Adipose tissue (tissue), 3 donors: Measurements from ENCODE around the gene IFITM10. TPM values are rescaled to one million over a fixed set of nuclear protein-coding genes. Genes with fewer than 3 reads are reported as not detected.

ENCODE experiments used
- H3K27ac ChIP-seq: one replicate; pipeline ENCODE4 v1.5.1; 2013; ENCODE audit warnings: low read depth, low read length
- WGBS, 3 donors: extraction: QIAGEN DNeasy Blood & Tissue Kit; methylation state at CpG; one replicate each; pipeline ENCODE4 v1.1.7; 2013; 5-methylcytosine and 5-hydroxymethylcytosine counted together
- polyA plus RNA-seq, 3 donors: library from polyadenylated mRNA; stranded (reverse); fragments of 200-250 nt; gene quantifications; one replicate each; pipeline ENCODE4 v1.2.3, GENCODE V29; 2013
- donor health status: healthy with polysubstance abuse.
- donor health status: Bipolar disorder and iron deficiency.
- donor health status: healthy.

Gene IFITM10
- polyA plus RNA-seq, 3 donors = 0.16 to 1.3 TPM; not detected in 1

- H3K27ac ChIP-seq = no peak overlapping the region
- WGBS, 3 donors = 64 to 70% (median 64%) methylated on average over 16 of the region's 16 CpGs
These were observed 5.5 kb upstream of the IFITM10 start for GRCh38 chr11:1755692-1756561.

- H3K27ac ChIP-seq = no peak overlapping the region
- WGBS, 3 donors = 64 to 88% (median 68%) methylated on average over 9 of the region's 9 CpGs
These were observed 4.9 kb upstream of the IFITM10 start for GRCh38 chr11:1755344-1755691.

DNA sequence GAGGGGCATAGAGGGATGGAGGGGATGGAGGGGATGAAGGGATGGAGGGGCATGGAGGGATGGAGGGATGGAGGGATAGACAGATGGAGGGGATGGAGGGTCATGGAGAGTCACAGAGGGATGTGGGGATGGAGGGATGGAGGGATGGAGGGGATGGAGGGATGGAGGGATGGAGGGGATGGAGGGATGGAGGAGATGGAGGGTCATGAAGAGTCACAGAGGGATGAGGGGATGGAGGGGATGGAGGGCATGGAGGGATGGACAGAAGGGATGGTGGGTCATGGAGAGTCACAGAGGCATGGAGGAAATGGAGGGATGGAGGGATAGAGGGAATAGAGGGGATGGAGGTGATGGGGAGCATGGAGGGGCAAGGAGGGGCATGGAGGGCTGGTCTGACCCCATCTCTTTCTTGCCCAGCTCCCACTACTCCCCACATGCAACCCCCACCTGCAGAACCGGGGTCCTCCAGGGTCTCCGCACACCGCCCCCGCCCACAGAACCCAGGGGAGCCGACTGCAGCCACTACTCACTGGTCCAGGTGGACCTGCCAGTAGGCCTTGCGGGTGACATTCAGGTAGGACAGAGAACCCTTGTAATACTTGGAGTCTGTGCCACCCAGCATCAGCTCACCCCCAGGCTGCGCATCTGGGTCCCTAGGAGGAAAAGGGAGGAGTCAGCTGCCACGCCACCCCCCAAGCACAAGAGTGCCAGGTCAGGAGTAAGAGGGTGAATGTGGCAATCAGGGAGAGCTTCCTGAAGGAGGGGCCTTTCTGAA lies 4.2 kb upstream of the IFITM10 start:
- H3K27ac ChIP-seq = no peak overlapping the region
- 87 to 93% (median 89%) methylated on average over 8 of the region's 8 CpGs for WGBS, 3 donors

- WGBS, 3 donors = 84 to 93% (median 90%) methylated on average over 10 to 14 of the region's 14 CpGs
- H3K27ac ChIP-seq = no peak overlapping the region
These were observed 3.5 kb upstream of the IFITM10 start for GRCh38 chr11:1753929-1754305.

DNA sequence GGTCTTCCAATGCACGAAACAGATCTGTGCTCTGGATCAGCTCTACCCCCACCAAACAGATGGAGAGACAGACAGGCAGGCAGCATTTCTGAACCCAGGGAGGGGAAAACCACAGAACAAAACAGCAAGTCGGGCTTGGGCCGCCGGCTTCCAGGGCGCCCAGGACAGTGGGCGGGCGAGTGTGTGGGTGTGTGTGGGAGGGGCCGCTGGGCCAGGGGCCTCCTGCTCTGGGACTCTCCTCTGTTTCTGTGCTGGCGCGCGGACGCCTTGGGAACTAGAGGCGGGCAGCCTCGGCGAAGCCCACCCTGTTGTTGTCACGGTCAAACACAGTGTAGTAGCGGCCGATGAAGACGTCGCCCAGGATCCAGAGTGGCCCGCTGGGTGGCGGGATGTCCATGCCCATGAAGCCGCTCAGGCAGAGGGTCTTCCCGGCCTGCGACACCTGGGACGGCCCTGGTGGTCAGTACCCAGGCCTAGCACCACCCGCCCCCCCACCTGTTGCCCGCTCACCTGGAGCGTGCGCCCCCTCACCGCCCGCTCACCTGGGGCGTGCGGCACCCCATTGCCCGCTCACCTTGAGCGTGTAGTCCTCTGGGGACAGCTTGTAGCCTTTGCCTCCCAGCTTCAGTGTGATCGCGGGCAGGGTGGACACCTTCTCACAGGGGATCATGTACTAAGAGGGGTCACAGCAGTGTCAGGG lies 3.0 kb upstream of the IFITM10 start:
- H3K27ac ChIP-seq = no peak overlapping the region
- 87 to 94% (median 88%) methylated on average over 34 to 38 of the region's 38 CpGs for WGBS, 3 donors

DNA sequence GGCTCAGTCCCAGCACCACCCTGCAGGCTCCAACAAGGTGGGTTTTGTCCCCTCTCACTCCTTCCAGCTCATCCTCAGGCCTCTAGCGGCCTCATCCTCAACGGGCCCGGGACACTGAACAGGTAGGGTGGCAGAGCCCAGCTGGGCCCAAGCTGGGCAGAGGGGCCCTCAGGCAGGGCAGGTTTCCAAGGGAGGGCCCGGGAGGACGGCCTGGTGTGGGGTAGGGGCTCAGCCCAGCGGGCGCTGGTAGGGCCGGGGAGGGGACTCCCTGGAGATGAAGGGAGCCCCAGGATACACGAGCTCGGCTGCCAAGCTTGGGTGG lies 2.5 kb upstream of the IFITM10 start:
- no peak overlapping the region for H3K27ac ChIP-seq
- WGBS, 3 donors = 81 to 86% (median 82%) methylated on average over 10 of the region's 10 CpGs

DNA sequence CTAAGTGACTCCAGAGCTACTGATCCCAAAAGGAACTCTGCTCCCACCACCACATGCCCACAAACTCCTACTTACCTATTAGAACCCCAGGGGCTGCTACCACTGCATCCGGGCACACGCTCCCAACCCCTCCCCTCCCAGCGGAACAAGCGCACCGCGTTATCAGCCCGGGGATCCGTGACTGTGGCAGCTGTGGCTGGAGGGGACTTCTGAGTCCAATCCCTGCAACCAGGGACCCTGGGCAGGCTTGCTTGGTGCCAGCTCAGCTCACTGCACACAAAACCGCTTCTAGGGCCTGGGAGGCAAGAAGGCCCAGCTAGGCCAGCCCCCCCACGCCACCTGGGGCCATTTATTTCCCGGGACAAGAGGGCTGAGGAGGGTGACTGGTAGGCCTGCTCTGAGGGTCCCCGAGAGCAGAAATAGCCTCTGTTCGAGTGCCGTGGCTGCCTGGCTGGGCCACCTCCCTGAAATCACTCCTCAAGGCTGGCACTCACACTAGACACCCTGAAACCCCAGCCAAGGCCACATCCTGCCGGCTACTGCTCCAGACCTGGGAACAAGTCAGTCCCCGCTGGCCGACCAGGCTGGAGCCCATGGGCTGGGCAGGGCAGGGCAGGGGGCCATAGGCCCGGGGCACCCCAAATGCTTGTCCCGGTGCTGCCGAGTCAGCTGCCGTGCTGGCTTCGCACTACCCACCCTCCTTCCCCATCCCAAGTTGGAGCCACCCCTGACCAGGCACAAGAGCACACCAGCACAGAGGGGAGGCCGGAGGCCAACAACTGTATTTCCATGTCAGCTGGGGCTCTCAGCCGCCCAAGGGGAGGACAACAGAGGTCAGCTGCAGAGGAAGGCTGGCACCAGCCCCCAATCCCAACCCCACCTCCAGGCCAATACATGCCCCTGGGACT lies 1.9 kb upstream of the IFITM10 start:
- no peak overlapping the region for H3K27ac ChIP-seq
- 80 to 83% (median 82%) methylated on average over 24 of the region's 24 CpGs for WGBS, 3 donors

DNA sequence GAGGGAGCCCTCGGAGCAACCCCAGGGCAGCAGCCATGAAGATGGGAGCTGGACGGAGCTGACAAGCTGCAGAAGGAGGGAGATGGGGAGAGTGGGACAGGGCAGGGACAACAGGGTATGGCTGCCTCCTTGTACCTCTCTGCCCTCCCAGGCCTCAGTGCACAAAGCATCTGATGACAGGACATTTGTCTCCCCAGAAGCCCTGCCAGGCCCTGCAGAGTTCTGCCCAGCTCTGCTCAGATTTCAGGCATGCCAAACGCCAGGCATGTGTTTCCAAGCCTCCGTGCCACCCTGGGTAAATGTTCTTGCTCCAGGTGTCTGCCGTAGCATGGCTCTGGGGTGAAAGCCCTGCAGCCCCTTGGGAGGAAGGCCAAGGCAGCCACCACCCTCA lies 1.1 kb upstream of the IFITM10 start:
- WGBS, 3 donors = 54 to 77% (median 60%) methylated on average over 5 of the region's 5 CpGs
- no peak overlapping the region for H3K27ac ChIP-seq

DNA sequence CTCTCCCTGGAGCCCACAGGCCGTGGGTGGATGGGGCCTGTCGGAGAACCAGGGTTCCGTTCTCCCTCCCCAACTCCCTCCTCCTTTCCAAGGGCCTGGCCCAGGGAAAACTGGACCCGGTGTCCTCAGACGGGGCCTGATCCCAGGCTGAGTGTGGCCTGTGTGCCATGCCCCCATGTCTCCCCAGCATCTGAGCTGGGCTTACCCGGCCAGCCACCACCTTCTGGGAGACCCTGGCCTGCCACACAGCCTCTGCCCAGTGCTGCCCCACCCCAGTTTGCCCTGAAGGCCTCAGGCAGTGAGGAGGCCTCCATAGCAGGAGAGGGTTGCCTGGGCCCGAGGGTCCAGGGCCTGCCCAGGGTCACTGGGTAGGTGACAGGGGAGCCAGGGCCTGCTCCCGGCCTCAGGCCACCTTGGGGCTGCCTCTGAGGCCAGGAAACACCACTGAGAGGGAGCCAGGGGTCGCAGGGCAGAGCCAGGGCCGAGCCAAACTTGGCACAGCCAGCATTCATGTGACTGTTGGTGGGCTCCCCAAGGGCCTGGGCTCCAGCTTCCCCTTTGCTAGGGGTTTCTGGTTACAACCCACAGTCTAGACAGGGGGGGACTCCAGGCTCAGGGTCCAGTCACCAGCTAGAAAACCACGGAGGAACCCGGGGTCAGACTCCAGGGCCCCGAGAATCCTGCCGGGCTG lies 590 bp upstream of the IFITM10 start:
- H3K27ac ChIP-seq = no peak overlapping the region

GRCh38 chr11:1749395-1750351 lies 722 bp downstream of the IFITM10 start:
- no peak overlapping the region for H3K27ac ChIP-seq
- 27 to 36% (median 32%) methylated on average over 14 to 25 of the region's 25 CpGs for WGBS, 3 donors

More for the DNA sequence above, 590 bp upstream of the IFITM10 start:
- WGBS, 3 donors = 39 to 56% (median 42%) methylated on average over 14 of the region's 14 CpGs

- no peak overlapping the region for H3K27ac ChIP-seq
- WGBS, 3 donors = 1 to 2% (median 1%) methylated on average over 54 to 84 of the region's 84 CpGs
These were observed 1.6 kb downstream of the IFITM10 start for GRCh38 chr11:1748636-1749394.

- no peak overlapping the region for H3K27ac ChIP-seq
- 35 to 46% (median 40%) methylated on average over 52 to 72 of the region's 72 CpGs for WGBS, 3 donors
These were observed 2.4 kb downstream of the IFITM10 start for GRCh38 chr11:1747753-1748635.

- whole genome bisulfite sequencing, 3 donors = 86 to 93% (median 91%) methylated on average over 20 to 21 of the region's 21 CpGs
- no peak overlapping the region for H3K27ac ChIP-seq
These were observed 3.2 kb downstream of the IFITM10 start for GRCh38 chr11:1746956-1747752.

GRCh38 chr11:1746511-1746931 lies 3.9 kb downstream of the IFITM10 start:
- WGBS, 3 donors = 69 to 84% (median 71%) methylated on average over 22 of the region's 22 CpGs

More at GRCh38 chr11:1746511-1746931, 3.9 kb downstream of the IFITM10 start:
- H3K27ac ChIP-seq = no peak overlapping the region
